Parathyroid adenoma (tissue), 2 donors: ENCODE data around the gene UTRN.
A peak's percentile ranks its signal among the peaks of the same experiment; 100 is the strongest.

Source experiments
- H2AFZ ChIP-seq: fragments of 300-600 bp; sonication (generic); one replicate; pipeline ENCODE4 v1.7.0; 2017; ENCODE audit warnings: antibody characterized with exemption, mild to moderate bottlenecking
- H3K27ac ChIP-seq: fragments of 300-600 bp; sonication (generic); one replicate; pipeline ENCODE4 v1.7.0; 2017
- H3K27me3 ChIP-seq: fragments of 300-600 bp; sonication (generic); one replicate; pipeline ENCODE4 v1.7.0; 2017; ENCODE audit warnings: low read length; ENCODE audit not compliant: control insufficient read depth, insufficient read depth
- H3K36me3 ChIP-seq: fragments of 300-600 bp; sonication (generic); one replicate; pipeline ENCODE4 v1.7.0; 2017; ENCODE audit warnings: low read length; ENCODE audit not compliant: control insufficient read depth, insufficient read depth
- H3K4me1 ChIP-seq: fragments of 300-600 bp; sonication (generic); one replicate; pipeline ENCODE4 v1.7.0; 2017; ENCODE audit warnings: control low read depth
- H3K4me2 ChIP-seq: fragments of 300-600 bp; sonication (generic); one replicate; pipeline ENCODE4 v1.7.0; 2017; ENCODE audit warnings: low read length
- H3K4me3 ChIP-seq: fragments of 300-600 bp; sonication (generic); one replicate; pipeline ENCODE4 v1.7.0; 2017; ENCODE audit warnings: low read depth, low read length
- H3K79me2 ChIP-seq: fragments of 300-600 bp; sonication (generic); one replicate; pipeline ENCODE4 v1.7.0; 2017; ENCODE audit warnings: control low read depth
- H3K9ac ChIP-seq: fragments of 300-600 bp; sonication (generic); one replicate; pipeline ENCODE4 v1.7.0; 2017; ENCODE audit warnings: mild to moderate bottlenecking
- H3K9me3 ChIP-seq: fragments of 300-600 bp; sonication (generic); one replicate; pipeline ENCODE4 v1.7.0; 2017; ENCODE audit warnings: low read length; ENCODE audit not compliant: control insufficient read depth
- CTCF ChIP-seq: fragments of 300-600 bp; sonication (generic); IDR thresholded peaks from one replicate; pipeline ENCODE4 v1.7.0; 2017; ENCODE audit warnings: antibody characterized with exemption, mild to moderate bottlenecking
- donor health status: primary hyperparathyroidism.

UTRN gene

GRCh38 chr6:144311361-144311760 is 26.2 kb downstream of the UTRN start:
- no peak overlapping the region for H3K4me2 ChIP-seq
- no peak for TF ChIP-seq CTCF
- H2AFZ ChIP-seq: no peak overlapping the region
- H3K27me3 ChIP-seq: no peaks in the 10 kb centered on the region
- no peaks in the 10 kb centered on the region for H3K36me3 ChIP-seq
- no peak overlapping the region for H3K4me3 ChIP-seq
- H3K9me3 ChIP-seq: no peaks in the 10 kb centered on the region
- H3K4me1 ChIP-seq: peaks cover 21% of the 10 kb centered on the region
- no peak overlapping the region for H3K9ac ChIP-seq
- peaks cover 54% of the 10 kb centered on the region for H3K79me2 ChIP-seq
- no peak overlapping the region for H3K27ac ChIP-seq

GRCh38 chr6:144314003-144314485 is 28.9 kb downstream of the UTRN start:
- H2AFZ ChIP-seq: no peak overlapping the region
- TF ChIP-seq CTCF: no peak
- H3K4me2 ChIP-seq: peak overlapping the region; percentile 9
- H3K4me3 ChIP-seq: no peak overlapping the region
- no peaks in the 10 kb centered on the region for H3K9me3 ChIP-seq
- H3K36me3 ChIP-seq: no peaks in the 10 kb centered on the region
- peaks cover 39% of the 10 kb centered on the region for H3K79me2 ChIP-seq
- no peak overlapping the region for H3K9ac ChIP-seq
- H3K4me1 ChIP-seq: peaks cover 17% of the 10 kb centered on the region
- H3K27me3 ChIP-seq: no peaks in the 10 kb centered on the region
- peak overlapping the region; percentile 33 for H3K27ac ChIP-seq

GRCh38 chr6:144314562-144314961 is 29.4 kb downstream of the UTRN start:
- no peak overlapping the region for H3K4me3 ChIP-seq
- peaks cover 37% of the 10 kb centered on the region for H3K79me2 ChIP-seq
- H3K9me3 ChIP-seq: no peaks in the 10 kb centered on the region
- no peak for TF ChIP-seq CTCF
- peaks cover 14% of the 10 kb centered on the region for H3K4me1 ChIP-seq
- H3K27ac ChIP-seq: peak overlapping the region; percentile 33
- H2AFZ ChIP-seq: no peak overlapping the region
- H3K36me3 ChIP-seq: no peaks in the 10 kb centered on the region
- H3K9ac ChIP-seq: no peak overlapping the region
- H3K27me3 ChIP-seq: no peaks in the 10 kb centered on the region
- peak overlapping the region; percentile 9 for H3K4me2 ChIP-seq

- no peaks in the 10 kb centered on the region for H3K27me3 ChIP-seq
- no peak for TF ChIP-seq CTCF
- H3K4me3 ChIP-seq: no peak overlapping the region
- H3K27ac ChIP-seq: peak overlapping the region; percentile 22
- no peak overlapping the region for H2AFZ ChIP-seq
- H3K9me3 ChIP-seq: no peaks in the 10 kb centered on the region
- H3K79me2 ChIP-seq: peaks cover 33% of the 10 kb centered on the region
- peaks cover 14% of the 10 kb centered on the region for H3K4me1 ChIP-seq
- peak overlapping the region; percentile 16 for H3K4me2 ChIP-seq
- no peak overlapping the region for H3K9ac ChIP-seq
- no peaks in the 10 kb centered on the region for H3K36me3 ChIP-seq
Observed at GRCh38 chr6:144315226-144315980, 30.3 kb downstream of the UTRN start.
